HFF-Myc (cell line): ENCODE measurements around the gene RBFOX1.

Source experiments
- DNase-seq: peaks from one replicate; pipeline ENCODE4 v3.0.0-alpha.2; 2011; ENCODE audit warnings: low read depth; ENCODE audit errors: extremely low read depth
- H3K4me3 ChIP-seq: replicated peaks from 2 replicates; pipeline ENCODE4 v1.5.1; 2011; ENCODE audit warnings: low read depth, mild to moderate bottlenecking, control low read depth, low read length
- TF ChIP-seq, protein P1 (sequence below): IDR thresholded peaks from 2 replicates; pipeline ENCODE4 v1.5.1; 2012; ENCODE audit warnings: mild to moderate bottlenecking, low read depth, low read length, control low read depth; ENCODE audit errors: missing control alignments

Gene RBFOX1

DNA sequence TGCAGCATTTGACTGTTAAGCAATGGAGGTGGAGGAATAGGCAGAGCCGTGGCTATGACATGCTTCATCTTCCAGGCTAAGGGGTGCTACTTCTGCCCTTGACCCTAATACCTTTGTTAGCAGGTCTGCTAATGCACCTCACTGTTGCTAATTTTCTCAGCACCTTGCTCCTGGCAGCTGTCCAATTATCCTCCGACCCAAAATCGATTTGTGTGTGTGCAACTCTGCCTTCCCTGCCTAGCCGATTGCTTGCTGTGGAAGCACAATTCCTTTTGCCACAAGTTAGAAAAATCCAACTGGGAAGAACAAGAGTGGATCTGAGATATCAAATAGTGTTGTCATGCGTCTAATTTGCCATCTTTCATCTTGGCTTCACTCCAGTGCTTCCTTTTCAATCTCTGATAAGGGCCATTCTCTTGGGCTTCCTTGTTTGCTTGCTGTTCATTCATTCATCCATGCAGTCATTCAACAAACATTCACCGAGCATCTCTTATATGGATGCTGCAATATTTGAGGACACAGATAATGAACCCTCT is 422.8 kb downstream of the RBFOX1 start:
- no peak for DNase-seq
- TF ChIP-seq, protein P1, sequence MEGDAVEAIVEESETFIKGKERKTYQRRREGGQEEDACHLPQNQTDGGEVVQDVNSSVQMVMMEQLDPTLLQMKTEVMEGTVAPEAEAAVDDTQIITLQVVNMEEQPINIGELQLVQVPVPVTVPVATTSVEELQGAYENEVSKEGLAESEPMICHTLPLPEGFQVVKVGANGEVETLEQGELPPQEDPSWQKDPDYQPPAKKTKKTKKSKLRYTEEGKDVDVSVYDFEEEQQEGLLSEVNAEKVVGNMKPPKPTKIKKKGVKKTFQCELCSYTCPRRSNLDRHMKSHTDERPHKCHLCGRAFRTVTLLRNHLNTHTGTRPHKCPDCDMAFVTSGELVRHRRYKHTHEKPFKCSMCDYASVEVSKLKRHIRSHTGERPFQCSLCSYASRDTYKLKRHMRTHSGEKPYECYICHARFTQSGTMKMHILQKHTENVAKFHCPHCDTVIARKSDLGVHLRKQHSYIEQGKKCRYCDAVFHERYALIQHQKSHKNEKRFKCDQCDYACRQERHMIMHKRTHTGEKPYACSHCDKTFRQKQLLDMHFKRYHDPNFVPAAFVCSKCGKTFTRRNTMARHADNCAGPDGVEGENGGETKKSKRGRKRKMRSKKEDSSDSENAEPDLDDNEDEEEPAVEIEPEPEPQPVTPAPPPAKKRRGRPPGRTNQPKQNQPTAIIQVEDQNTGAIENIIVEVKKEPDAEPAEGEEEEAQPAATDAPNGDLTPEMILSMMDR = no peak
- no peak overlapping the region for H3K4me3 ChIP-seq
